RPMI8226 (cell line): ENCODE data around the gene ATP7B.

Experiments
- DNase-seq: peaks from one replicate; pipeline ENCODE4 v3.0.0-alpha.2; 2015

ATP7B gene

GRCh38 chr13:51976423-51976822, 34.8 kb downstream of the ATP7B start:
- no peak for DNase-seq

GRCh38 chr13:51974482-51974881, 36.8 kb downstream of the ATP7B start:
- no peak for DNase-seq

- no peak for DNase-seq
These were observed 39.5 kb downstream of the ATP7B start for GRCh38 chr13:51971520-51972426.

- no peak for DNase-seq
These were observed 40.9 kb downstream of the ATP7B start for GRCh38 chr13:51970349-51970748.

GRCh38 chr13:51967482-51968446, 43.5 kb downstream of the ATP7B start:
- no peak for DNase-seq

- DNase-seq, result peak; percentile 24
These were observed 45.1 kb downstream of the ATP7B start for GRCh38 chr13:51966186-51966585.

- no peak for DNase-seq
These were observed 49.5 kb downstream of the ATP7B start for GRCh38 chr13:51961493-51962403.

GRCh38 chr13:51960766-51961165, 50.5 kb downstream of the ATP7B start:
- no peak for DNase-seq

- peak; percentile 24 for DNase-seq
These were observed 51.5 kb downstream of the ATP7B start for GRCh38 chr13:51959773-51960172.

GRCh38 chr13:51958217-51958547, 53.1 kb downstream of the ATP7B start:
- no peak for DNase-seq

GRCh38 chr13:51957377-51958216, 53.7 kb downstream of the ATP7B start:
- no peak for DNase-seq

GRCh38 chr13:51956717-51957116, 54.5 kb downstream of the ATP7B start:
- DNase-seq, result no peak

GRCh38 chr13:51955816-51956603, 55.2 kb downstream of the ATP7B start:
- no peak for DNase-seq

- DNase-seq, result peak; percentile 29
These were observed 55.9 kb downstream of the ATP7B start for GRCh38 chr13:51955281-51955771.

GRCh38 chr13:51953347-51954195, 57.7 kb downstream of the ATP7B start:
- no peak for DNase-seq

GRCh38 chr13:51950722-51951121, 60.5 kb downstream of the ATP7B start:
- DNase-seq, result peak; percentile 17

- no peak for DNase-seq
These were observed 65.0 kb downstream of the ATP7B start for GRCh38 chr13:51946163-51946669.

GRCh38 chr13:51945149-51945548, 66.1 kb downstream of the ATP7B start:
- peak; percentile 43 for DNase-seq

GRCh38 chr13:51944428-51944827, 66.8 kb downstream of the ATP7B start:
- no peak for DNase-seq
